Measurements from ENCODE around the gene SLC19A3. TPM values are rescaled to one million over a fixed set of nuclear protein-coding genes. Genes with fewer than 3 reads are reported as not detected.

SLC19A3 gene
- total RNA-seq, 2 experiments from 2014 or later, result not detected

GRCh38 chr2:227642656-227643055, 75.2 kb downstream of the SLC19A3 start:
- peaks cover 11% of the 10 kb centered on the region for H3K27me3 Mint-ChIP-seq
- no peaks in the 10 kb centered on the region for H3K36me3 Mint-ChIP-seq
- H3K9me3 Mint-ChIP-seq, result no peaks in the 10 kb centered on the region
- H3K27ac Mint-ChIP-seq, result no peak overlapping the region
- no peak for DNase-seq
- H3K4me3 Mint-ChIP-seq, result no peak overlapping the region
- ATAC-seq (ENCODE audit: low read depth), result no peak
- no peaks in the 10 kb centered on the region for H3K4me1 Mint-ChIP-seq
- POLR2A ChIA-PET, result no interaction called here

DNA sequence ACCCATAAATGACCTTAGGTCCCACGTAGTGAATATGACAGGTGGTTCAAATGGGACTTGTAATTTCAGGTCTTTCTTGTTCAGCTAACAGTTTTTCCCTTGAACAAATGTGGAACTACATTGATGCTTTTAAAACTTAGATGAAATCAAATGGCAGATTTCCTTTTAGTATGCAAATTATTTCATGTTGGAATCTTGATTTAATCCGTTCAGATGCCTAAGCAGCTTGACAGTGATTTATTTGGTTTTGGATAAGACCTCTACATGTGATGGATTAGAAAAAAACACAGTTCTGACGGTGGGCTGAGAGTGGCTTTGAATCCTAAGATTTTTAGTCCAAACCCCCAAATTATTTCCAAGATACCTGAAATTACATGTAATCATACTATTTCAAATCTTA, 83.6 kb downstream of the SLC19A3 start:
- no peak overlapping the region for H3K4me3 Mint-ChIP-seq
- H3K9me3 Mint-ChIP-seq, result no peaks in the 10 kb centered on the region
- H3K27ac Mint-ChIP-seq, result no peak overlapping the region
- H3K36me3 Mint-ChIP-seq, result no peaks in the 10 kb centered on the region
- H3K27me3 Mint-ChIP-seq, result peaks cover 35% of the 10 kb centered on the region
- DNase-seq (no peak), ATAC-seq (ENCODE audit: low read depth) (no peak)
- no peaks in the 10 kb centered on the region for H3K4me1 Mint-ChIP-seq
- POLR2A ChIA-PET, result no interaction called here

Other genes with a start within 250 kb of the SLC19A3 start
- 10 to 100 TPM; 57.9 to 59.2 TPM for gene AGFG1, start 245.9 kb downstream of the SLC19A3 start, total RNA-seq
- gene SCYGR2, start 119.1 kb downstream of the SLC19A3 start, total RNA-seq, result not detected
- not detected for gene SCYGR3, start 103.2 kb downstream of the SLC19A3 start, total RNA-seq
- gene SCYGR4, start 100.5 kb downstream of the SLC19A3 start, total RNA-seq, result not detected
- not detected for gene SCYGR5, start 51.2 kb downstream of the SLC19A3 start, total RNA-seq
- not detected for gene SCYGR6, start 6.7 kb upstream of the SLC19A3 start, total RNA-seq
- gene SCYGR7, start 10.3 kb upstream of the SLC19A3 start, total RNA-seq, result not detected
- not detected for gene SCYGR8, start 27.9 kb upstream of the SLC19A3 start, total RNA-seq
- gene CCL20, start 95.8 kb upstream of the SLC19A3 start, total RNA-seq, result not detected
- gene DAW1, start 153.6 kb upstream of the SLC19A3 start, total RNA-seq, result not detected

Measured in activated naive CD8-positive, alpha-beta T cell treated with anti-CD3 and anti-CD28 coated beads, Interleukin-2, amount 10 ng/mL, durations not matched to agents 7 days and 5 days (primary cell).